22Rv1 (cell line): Measurements from ENCODE around the gene PPBP.

Experiments used
- H3K27ac ChIP-seq: fragments of 450-650 bp; 2 replicates; pipeline ENCODE4 v1.5.1; 2017
- CTCF ChIP-seq: fragments of 450-650 bp; IDR thresholded peaks from 2 replicates; pipeline ENCODE4 v1.5.1; 2017; ENCODE audit warnings: mild to moderate bottlenecking
- ZFX ChIP-seq: fragments of 450-650 bp; IDR thresholded peaks from 2 replicates; pipeline ENCODE4 v1.6.1; 2017; ENCODE audit warnings: antibody characterized with exemption, borderline replicate concordance

Gene PPBP

GRCh38 chr4:73936969-73937368, 51.0 kb downstream of the PPBP start:
- TF ChIP-seq ZFX: no peak
- TF ChIP-seq CTCF: no peak
- H3K27ac ChIP-seq: peak overlapping the region; percentile 42
